Measurements from ENCODE around the gene PRKN.
"Not testable (repeated sequence)": the region's sequence is repeated elsewhere in the genome, so short reads cannot be mapped to it uniquely, and the experiment has no call there.

Gene PRKN

DNA sequence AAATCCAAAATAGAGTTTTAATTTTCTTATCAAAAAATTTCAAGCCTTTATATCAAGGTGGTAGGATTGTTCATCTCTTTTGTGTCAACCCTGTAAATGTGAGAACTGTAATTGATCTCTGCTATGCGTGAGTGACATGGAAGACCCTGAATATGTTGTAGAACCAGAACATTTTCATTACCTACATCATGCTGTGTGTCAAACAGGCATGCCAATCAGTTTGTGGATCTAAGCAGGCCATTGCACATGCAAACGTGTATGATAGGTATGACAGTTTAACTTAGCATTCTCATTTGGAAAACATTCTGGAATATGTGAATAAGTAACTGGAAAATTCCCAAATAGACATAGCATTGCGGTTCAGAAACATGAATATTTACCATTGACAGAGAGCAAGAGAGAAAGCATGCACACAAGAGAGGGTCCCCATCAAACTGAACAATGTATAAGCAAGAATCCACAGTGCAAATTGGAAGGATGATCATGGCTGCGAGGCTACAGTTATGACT lies 812.1 kb downstream of the PRKN start:
- no peak for DNase-seq (ENCODE audit: low read depth in 2 of 2)

DNA sequence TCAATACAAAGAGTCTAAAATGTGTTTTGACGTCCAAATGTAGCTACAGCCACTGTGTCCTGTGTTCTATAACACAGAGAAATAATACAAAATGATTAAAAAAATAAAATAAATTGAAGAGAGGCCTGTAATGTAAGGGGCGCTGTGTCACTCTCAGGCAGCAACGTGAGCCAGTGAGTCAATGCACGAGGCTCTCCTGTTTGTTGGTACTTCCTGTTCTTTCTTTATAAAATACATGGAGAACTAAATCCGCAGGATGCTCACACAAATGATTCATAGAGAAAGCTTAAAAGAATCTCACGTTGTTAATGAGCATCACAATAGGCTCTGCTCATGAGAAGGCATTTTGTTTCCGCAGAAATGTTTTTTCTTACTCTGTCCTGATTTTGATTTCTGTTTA lies 818.7 kb downstream of the PRKN start:
- DNase-seq (ENCODE audit: low read depth in 2 of 2): no peak

DNA sequence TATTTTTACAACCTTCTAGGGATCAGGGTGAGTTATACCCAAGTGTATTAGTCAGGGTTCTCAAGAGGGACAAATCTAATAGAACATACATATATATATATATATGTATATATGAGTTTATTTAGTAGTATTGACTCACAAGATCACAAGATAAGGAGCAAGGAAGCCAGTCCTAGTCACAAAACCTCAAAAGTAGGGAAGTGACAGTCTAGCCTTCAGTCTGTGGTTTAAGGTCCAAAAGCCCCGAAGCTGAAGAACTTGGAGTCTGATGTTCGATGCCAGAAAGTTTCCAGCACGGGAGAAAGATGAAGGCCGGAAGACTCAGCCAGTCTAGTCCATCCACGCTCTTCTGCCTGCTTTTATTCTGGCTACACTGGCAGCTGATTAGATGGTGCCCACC lies 821.0 kb downstream of the PRKN start:
- DNase-seq (ENCODE audit: low read depth in 2 of 2): no peak

DNA sequence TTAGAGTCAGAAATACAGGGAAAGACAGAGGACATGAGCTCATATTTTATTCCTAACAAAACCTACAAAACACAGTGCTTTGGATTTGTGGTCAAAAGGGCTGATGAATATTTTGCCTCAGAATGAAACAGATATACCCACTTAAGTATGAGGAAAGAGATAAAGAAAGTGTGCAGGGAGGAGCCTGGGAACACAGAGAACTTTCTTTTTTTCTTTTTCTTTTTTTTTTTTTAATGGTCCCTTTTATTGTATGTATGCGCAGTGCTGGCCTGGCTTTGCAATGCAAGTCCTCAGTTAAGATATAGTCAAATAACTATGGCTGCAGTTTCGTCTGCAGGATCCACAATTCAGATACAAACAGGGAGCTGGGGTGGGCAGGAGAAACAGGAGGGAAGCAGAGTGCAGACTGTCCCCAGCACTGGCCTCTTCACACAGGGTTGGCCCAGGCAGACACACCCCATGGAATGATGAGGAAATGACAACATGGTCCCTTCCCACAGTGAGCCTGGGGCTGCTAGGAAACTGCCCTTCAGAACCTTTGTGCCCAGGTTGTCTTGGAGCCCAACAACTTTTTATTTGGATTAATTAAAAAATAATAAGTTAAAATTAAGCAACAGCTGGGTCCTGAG lies 823.9 kb downstream of the PRKN start:
- DNase-seq (ENCODE audit: low read depth in 2 of 2): no peak

DNA sequence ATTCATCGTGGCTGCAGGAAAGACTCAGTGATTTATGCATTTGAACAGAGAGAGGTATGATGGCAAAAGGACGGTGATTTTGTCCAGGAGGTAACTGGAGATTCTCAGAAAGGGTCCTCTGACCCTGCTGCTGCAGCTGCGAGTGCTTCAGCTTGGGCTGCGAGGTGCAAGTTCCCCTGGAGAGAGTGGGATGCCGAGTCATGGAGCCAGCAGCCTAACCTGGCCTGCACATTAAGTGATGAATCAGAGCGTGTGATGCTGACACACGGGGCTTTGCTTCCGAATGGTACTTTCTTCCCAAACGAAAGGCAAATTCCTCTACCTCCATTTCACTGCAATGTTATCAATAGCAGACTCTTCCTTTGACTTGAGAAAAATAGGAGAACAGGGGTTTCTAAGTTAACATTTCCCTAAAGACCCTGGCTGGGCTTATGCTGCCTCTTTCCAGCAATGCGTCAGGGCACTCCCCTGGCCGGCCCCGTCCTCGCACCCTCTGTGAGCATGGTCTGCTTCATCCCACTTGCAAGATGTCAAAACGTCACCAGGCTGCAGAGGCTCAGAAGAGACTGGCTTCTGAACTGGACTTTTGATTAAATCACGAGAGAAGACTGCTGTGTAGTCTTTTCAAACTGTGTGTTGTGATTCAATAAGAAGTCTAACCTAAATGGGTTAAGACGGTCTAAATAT lies 825.7 kb downstream of the PRKN start:
- DNase-seq (ENCODE audit: low read depth in 2 of 2): no peak

DNA sequence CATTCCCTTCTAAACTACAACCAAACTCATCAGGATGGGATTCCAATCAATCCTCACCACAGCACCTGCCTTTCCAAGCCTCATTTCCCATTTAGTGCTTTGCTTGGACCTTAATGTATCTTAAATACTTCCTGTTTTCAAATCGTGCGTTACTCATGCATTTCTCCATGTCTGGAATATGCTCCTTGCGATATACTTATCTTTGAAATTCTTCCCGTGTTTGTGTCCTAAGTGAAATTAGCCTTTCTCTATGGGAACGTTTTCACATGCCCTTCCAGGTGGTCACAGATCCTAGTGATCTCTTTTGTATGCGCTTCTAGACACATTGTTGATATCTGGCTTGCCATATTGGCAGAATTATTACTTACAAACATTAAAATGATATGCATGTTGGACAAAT lies 833.1 kb downstream of the PRKN start:
- no peak for DNase-seq (ENCODE audit: low read depth in 2 of 2)

DNA sequence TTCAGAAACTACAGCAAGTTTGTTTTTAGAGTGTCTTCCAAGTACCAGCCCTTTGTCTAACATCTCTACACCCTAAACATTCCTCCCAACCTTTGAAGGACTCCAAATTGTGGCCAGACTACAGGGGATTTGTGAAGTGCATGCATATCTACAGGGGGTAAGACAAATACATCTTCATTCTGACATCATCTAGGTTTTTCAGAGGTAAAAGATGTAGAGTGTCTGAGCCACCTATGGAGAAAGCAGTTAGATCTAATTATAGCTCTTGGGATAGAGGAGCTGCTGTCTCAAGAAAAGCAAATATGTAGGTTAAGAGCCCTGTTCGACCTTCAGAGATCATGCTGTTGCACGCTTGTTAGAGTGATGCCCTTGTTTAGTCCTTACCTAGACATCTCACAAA lies 836.0 kb downstream of the PRKN start:
- no peak for DNase-seq (ENCODE audit: low read depth in 2 of 2)

DNA sequence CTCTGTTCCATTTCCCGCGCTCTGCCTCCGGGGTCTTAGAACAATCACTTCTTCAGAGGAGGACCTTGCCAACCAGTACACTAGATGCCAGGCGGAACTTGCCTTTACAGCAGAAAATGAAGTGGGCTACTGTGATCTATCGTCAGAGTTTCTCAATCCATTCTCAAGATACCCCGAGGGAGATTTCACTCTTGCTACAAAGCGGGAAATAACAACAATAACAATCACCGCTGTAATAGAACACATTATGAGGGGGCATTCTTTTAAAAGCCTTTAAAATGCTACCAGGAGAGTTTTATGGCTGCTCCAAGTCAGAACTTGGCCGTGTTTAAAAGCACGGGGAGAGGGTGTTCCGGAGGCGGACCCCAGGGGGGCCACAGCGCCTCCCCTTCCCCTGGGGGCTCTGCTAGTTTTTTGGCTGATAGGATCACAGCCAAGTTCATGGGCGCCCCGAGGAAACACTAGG lies 836.7 kb downstream of the PRKN start:
- DNase-seq (ENCODE audit: low read depth in 2 of 2): no peak

DNA sequence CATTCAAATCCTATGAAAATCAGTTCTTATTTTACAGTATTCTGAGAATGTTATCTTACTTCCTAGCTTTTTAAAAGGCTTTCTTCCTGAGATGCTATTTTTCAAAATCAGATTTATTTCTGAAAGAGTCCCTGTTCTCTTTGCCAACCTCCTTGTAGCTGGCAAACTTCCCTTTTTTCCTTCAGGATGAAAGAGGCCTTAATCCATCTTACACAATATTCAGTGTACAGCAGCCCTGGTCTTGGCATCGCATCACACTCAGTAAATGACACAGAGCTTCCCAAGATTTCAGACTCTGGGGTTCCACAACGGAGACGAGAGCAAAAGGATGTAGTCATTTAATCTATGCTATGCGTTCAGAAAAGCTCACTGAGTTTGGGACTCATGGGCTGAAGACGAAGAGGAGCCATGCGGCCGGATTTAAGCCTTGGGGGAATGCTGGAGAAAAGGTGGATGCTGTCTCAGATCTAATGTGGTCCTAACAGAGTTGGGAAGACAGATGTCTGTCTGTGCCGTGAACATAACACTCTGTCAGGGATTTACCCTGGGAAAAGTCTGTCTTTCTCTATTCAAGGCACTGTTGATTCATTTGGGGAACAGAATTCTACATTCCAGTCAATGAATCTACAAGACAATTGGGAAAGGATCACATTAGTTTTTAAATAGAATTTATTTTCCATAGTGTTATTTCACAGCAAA lies 837.3 kb downstream of the PRKN start:
- no peak for DNase-seq (ENCODE audit: low read depth in 2 of 2)

DNA sequence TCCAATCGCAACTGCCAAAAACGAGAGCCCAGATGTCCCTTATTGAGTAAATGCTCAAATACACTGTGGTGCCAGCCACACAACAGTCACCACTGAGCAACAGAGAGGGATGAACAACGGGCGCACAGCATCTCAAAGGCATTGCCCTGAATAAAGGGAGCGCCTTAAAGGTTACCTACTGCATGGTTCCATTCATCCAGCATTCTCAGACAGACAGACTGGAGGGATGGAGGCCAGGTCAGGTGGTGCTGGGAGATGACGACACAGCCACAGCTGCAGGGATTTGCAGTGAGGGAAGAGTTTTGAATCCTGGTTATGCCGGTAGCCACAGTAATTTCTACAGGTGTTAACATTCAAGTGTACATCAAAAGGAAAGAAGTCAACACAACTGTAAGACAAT lies 838.2 kb downstream of the PRKN start:
- DNase-seq (ENCODE audit: low read depth in 2 of 2): no peak

DNA sequence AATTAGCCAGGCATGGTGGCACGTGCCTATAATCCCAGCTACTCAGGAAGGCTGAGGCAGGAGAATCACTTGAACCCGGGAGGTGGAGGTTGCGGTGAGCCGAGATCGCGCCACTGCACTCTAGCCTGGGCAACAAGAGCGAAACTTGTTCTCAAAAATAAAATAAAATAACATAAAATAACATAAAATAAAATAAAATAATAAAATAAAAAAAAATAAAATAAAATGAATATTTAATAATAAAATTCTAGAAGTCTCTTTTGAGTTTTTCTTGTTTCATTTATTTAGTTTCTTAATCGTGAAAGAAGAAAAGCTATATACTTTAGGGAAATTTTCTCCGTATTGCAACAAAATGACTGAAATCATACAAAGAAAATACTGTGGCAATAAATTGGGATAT lies 841.0 kb downstream of the PRKN start:
- not testable (repeated sequence) for DNase-seq (ENCODE audit: low read depth in 2 of 2)

DNA sequence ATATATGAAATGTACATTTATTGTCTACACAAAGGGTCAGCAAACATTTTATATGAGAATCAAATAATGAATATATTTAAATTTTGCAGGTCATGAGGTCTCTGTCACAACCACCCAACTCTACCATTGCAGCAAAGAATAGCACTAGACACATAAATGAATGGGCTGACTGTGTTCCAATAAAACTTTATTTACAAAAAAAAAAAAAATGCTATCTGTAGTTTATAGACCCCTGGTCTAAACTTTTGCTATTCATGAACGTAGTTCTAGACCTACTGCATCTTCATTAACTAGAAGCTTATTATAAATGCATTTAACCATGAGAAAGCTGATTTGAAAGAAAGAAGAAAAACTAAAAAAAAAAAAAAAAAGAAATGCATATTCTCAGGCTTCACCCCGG lies 842.8 kb downstream of the PRKN start:
- no peak for DNase-seq (ENCODE audit: low read depth in 2 of 2)

DNA sequence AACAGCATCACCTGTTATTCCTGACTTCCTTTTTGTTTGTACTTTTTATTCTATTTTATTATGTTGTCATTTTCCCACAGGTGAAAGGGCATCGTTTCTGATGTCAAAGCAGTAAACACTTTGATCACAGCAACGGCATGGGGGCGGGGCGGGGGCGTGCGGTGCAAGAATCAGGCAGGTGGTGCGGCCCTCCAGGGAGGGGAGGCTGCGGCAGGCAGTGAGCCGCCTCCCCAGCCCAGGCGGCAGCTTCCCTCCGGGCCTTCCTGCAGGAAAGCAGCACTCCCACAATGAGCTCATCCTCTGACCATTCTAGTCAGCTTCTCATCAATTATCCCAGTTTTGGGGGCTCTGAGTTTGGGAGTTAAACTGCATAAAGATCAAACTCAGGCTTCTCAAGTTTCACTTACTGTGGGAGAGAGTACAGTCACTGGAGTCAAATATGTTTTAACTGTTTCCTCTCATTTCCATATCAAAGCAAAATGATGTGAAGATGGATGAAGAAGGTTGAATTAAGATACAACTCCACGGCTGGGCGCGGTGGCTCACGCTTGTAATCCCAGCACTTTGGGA lies 845.3 kb downstream of the PRKN start:
- no peak for DNase-seq (ENCODE audit: low read depth in 2 of 2)

DNA sequence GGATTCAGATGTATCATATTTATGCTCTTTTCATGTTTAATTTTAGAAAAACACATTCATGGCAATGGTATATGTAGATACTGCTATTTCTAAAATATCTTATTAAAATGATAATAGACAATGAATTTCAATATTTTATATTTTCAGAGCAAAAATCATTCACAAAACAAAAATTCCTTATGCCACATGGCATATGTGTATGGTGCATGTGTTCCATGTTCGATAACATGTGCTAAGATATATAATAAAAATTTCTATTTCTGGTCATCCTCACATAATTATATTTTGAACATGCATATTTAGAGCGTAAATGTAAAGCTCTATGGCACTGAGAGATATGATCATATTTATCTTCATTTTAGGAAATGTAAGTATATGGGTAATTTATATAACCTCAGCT lies 847.5 kb downstream of the PRKN start:
- DNase-seq (ENCODE audit: low read depth in 2 of 2): no peak

DNA sequence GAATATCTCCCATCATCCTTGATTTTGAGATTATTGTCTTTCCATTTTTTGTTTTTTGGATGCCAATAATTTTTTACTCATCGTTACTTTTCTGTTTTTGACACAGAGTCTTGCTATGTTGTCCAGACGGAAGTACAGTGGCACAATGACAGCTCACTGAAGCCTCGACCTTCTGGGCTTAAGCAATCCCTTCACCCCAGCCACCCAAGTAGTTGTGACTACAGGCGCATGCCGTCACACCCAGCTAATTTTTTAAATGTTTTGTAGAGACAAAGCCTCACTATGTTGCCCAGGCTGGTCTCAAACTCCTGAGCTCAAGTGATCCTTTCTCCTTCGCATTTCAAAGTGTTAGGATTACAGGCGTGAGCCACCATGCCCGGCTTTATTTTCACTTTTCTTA lies 851.3 kb downstream of the PRKN start:
- DNase-seq (ENCODE audit: low read depth in 2 of 2): no peak

DNA sequence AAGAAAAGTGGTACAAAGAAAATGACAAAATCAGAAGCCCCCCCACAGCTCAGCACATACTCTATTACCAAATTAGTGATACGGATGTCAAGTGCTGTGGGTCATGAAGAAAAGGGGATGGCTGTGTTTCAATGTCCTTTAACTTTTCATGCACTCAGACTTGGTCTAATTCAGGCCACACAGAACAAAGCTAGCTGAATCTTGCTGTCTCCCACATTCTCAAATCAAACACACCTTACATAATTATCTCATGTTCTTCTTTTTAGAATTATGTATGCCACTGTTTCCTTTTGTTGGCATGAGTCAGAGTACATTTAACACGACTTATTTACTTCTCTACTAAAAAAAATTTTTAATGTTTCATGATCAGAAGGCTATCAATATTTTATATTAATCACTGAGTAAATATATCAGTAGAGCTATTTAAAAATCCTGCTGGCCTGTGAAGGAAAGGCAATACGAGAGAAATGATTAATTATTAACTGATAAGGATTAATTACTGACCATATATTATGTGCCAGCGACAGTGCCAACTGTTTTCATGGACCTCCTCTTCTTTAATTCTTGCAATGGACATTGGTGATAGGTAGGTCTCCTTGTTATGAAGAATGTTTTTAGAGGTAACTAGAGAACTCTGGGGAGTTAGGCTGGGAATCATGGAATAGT lies 857.2 kb downstream of the PRKN start:
- no peak for DNase-seq (ENCODE audit: low read depth in 2 of 2)

DNA sequence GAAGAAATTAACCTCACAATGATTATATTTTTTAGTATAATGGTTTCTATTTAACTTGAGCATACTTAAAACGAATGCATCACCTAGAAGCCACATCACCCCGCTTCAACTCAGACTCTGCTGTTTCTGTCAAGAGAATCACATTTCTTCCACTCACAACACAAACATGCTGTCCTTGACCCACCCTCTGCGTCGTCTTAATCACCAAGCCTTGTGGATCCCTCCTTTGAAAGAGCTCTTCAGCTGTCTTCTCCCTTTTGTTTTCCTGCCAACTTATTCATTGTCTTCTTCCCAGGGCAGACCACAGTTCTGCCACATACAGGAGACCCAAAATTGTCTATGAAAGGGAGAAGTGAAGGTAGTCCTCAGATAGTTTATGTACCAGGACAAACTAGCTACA lies 858.1 kb downstream of the PRKN start:
- no peak for DNase-seq (ENCODE audit: low read depth in 2 of 2)

DNA sequence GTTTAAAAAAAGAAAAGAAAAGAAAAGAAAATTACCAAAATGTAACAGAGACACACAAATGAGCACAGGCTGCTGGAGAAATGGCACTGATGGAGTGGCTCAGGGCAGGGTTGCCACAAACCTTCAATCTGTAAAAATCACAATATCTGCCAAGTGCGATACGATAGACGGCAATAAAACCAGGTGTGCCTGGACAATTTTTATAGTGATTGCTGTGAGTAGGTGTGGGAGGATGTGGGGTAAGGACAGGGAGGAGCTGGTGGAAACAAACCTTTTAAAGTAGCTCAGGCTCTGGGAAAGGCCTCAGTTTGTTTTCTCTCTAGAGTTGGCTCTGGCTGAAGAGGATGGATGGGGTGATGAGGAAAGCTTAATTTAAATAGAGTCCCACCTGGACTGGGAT lies 861.0 kb downstream of the PRKN start:
- DNase-seq (ENCODE audit: low read depth in 2 of 2): no peak

DNA sequence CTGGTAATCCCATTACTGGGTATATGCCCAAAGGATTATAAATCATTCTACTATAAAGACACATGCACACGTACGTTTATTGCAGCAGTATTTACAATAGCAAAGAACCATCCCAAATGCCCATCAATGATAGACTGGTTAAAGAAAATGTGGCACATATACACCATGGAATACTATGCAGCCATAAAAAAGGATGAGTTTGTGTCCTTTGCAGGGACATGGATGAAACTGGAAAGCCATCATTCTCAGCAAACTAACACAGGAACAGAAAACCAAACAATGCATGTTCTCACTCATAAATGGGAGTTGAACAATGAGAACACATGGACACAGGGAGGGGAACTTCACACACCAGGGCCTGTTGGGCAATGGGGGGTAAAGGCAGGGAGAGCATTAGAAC lies 866.5 kb downstream of the PRKN start:
- not testable (repeated sequence) for DNase-seq (ENCODE audit: low read depth in 2 of 2)

DNA sequence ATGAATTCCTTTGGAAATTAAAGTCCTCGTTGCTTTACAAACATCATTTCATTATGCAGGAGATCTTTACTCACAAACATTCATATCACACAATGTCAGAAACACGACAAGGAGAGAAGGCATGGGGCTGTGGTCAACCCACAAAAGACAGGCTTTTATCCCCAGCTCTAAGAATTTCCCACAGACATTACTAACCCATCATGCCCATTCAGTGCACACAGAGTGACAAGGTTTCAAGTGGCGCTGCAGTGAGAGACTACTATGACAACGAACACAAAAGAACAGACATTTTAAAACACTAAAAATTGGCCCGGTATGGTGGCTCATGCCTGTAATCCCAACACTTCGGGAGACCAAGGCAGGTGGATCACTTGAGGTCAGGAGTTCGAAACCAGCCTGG lies 873.9 kb downstream of the PRKN start:
- DNase-seq (ENCODE audit: low read depth in 2 of 2): no peak

DNA sequence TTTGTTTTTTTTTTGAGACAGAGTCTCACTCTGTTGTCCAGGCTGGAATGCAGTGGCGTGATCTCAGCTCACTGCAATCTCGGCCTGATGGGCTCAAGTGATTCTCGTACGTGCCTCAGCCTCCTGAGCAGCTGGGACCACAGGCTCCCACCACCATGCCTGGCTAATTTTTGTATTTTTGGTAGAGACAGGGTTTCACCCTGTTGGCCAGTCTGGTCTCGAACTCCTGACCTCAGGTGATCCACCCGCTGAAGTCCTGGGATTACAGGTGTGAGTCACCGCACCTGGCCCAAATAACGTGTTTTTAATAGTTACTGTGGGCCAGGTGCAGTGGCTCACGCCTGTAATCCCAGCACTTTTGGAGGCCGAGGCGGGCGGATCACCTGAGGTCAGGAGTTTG lies 876.1 kb downstream of the PRKN start:
- DNase-seq (ENCODE audit: low read depth in 2 of 2): not testable (repeated sequence)

DNA sequence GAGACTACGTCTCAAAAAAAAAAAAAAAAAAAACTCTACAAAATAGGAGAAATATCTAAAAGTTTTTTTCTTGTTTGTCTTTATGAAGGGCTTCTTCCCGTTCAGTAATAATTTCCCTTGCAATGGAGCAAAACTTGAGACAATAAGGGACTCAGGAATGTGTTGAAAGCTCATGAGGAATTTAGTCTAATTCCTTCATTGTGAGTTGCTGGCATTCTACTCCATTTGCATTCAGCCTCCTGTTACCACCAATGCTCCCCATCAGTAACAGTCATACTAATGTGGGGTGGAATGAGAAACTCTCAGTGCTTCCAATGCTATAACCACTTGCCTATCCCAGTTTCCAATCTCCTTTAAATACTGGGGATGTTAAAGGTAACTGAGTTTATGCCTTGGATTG lies 877.0 kb downstream of the PRKN start:
- peak in 1 of 2 experiments; percentile 15 for DNase-seq (ENCODE audit: low read depth in 2 of 2)
